ENCODE data around the gene PDE4D.

GRCh38 chr5:59782856-59783255, 110.7 kb downstream of the PDE4D start:
- TF ChIP-seq CTCF (conservative IDR thresholded peaks at IDR 0.05; ENCODE audit: low read depth, low read length) = no peak
- no peak for TF ChIP-seq ELK1 (IDR thresholded peaks at IDR 0.05; ENCODE audit: borderline replicate concordance, low read depth, low read length)
- no peak for TF ChIP-seq POLR2A (IDR thresholded peaks at IDR 0.05; ENCODE audit: low read depth, low read length)

All from IMR-90 (cell line).